HEK293T (cell line): ENCODE data around the gene DOK4.

ENCODE experiments used
- CTCF ChIA-PET: fragments of 350-600 bp; formaldehyde crosslinking; extraction: SDS; loops from one replicate; lab custom pipeline; 2021; ENCODE audit warnings: antibody characterized with exemption, inconsistent platforms; lab: Yijun Ruan, JAX
- POLR2A ChIA-PET: fragments of 350-600 bp; formaldehyde crosslinking; extraction: SDS; loops from one replicate; lab custom pipeline; 2020; ENCODE audit warnings: antibody characterized with exemption, inconsistent platforms; lab: Yijun Ruan, JAX
- DNase-seq: peaks from one replicate; pipeline ENCODE4 v3.0.0; 2012; ENCODE audit warnings: mixed read lengths; ENCODE audit errors: extremely low spot score
- ARNT ChIP-seq: fragments of 450-650 bp; IDR thresholded peaks from 2 replicates; pipeline ENCODE4 v1.6.1; 2017; ENCODE audit warnings: mild to moderate bottlenecking
- BHLHE40 ChIP-seq: fragments of 450-650 bp; IDR thresholded peaks from 2 replicates; pipeline ENCODE4 v1.6.1; 2016; ENCODE audit warnings: mild to moderate bottlenecking, moderate library complexity, borderline replicate concordance
- CTBP1 ChIP-seq: fragments of 450-650 bp; IDR thresholded peaks from 2 replicates; pipeline ENCODE4 v1.6.1; 2016; ENCODE audit warnings: borderline replicate concordance
- ELF4 ChIP-seq: fragments of 450-650 bp; IDR thresholded peaks from 2 replicates; pipeline ENCODE4 v1.6.1; 2017; ENCODE audit warnings: antibody characterized with exemption
- FOXA1 ChIP-seq: fragments of 450-650 bp; IDR thresholded peaks from 2 replicates; pipeline ENCODE4 v1.6.1; 2016; ENCODE audit warnings: mild to moderate bottlenecking
- FOXK2 ChIP-seq: fragments of 450-650 bp; IDR thresholded peaks from 2 replicates; pipeline ENCODE4 v1.6.1; 2016; ENCODE audit warnings: mild to moderate bottlenecking
- FOXM1 ChIP-seq: fragments of 450-650 bp; IDR thresholded peaks from 2 replicates; pipeline ENCODE4 v1.6.1; 2017; ENCODE audit warnings: mild to moderate bottlenecking, borderline replicate concordance
- HDGF ChIP-seq: fragments of 450-650 bp; IDR thresholded peaks from 2 replicates; pipeline ENCODE4 v1.6.1; 2017; ENCODE audit warnings: antibody characterized with exemption, borderline replicate concordance
- L3MBTL2 ChIP-seq: fragments of 450-650 bp; conservative IDR thresholded peaks from 2 replicates; pipeline ENCODE4 v1.6.1; 2016; ENCODE audit warnings: mild to moderate bottlenecking
- LEF1 ChIP-seq: fragments of 450-650 bp; IDR thresholded peaks from 2 replicates; pipeline ENCODE4 v1.6.1; 2017; ENCODE audit warnings: mild to moderate bottlenecking, borderline replicate concordance
- NFRKB ChIP-seq: fragments of 450-650 bp; IDR thresholded peaks from 2 replicates; pipeline ENCODE4 v1.6.1; 2016; ENCODE audit warnings: mild to moderate bottlenecking, moderate library complexity
- PKNOX1 ChIP-seq: fragments of 450-650 bp; IDR thresholded peaks from 2 replicates; pipeline ENCODE4 v1.6.1; 2016
- SP1 ChIP-seq: fragments of 450-650 bp; IDR thresholded peaks from 2 replicates; pipeline ENCODE4 v1.6.1; 2017
- SUZ12 ChIP-seq: fragments of 450-650 bp; IDR thresholded peaks from 2 replicates; pipeline ENCODE4 v1.6.1; 2016; ENCODE audit warnings: mild to moderate bottlenecking
- TARDBP ChIP-seq: fragments of 450-650 bp; IDR thresholded peaks from 2 replicates; pipeline ENCODE4 v1.6.1; 2016
- ZNF384 ChIP-seq: fragments of 450-650 bp; IDR thresholded peaks from 2 replicates; pipeline ENCODE4 v1.6.1; 2016

DOK4 gene

GRCh38 chr16:57473176-57473840 lies 13.0 kb downstream of the DOK4 start:
- CTCF ChIA-PET, result interaction anchor here (2.6 kb wide), 1 partner anchor 12 kb away, joined by 9 read pairs; the partner anchor contains the start of gene POLR2C
- POLR2A ChIA-PET, result interaction anchor here (1.6 kb wide), 1 partner anchor 24 kb away, joined by 4 read pairs; no protein-coding TSS in a partner anchor
- no peak for DNase-seq
- no peak for TF ChIP-seq ZNF384
- no peak for TF ChIP-seq LEF1

GRCh38 chr16:57472665-57473060 lies 13.6 kb downstream of the DOK4 start:
- POLR2A ChIA-PET, result interaction anchor here (1.6 to 2.0 kb wide), 3 partner anchors 10 to 26 kb away, joined by 4 to 7 read pairs (median 5); partner anchors contain the start of genes CIAPIN1, COQ9 and POLR2C
- CTCF ChIA-PET, result interaction anchor here (1.1 to 2.6 kb wide), 2 partner anchors 11 to 47 kb away, joined by 4 to 9 read pairs; partner anchors contain the start of gene POLR2C
- DNase-seq, result no peak
- no peak for TF ChIP-seq HDGF
- TF ChIP-seq ZNF384, result no peak
- TF ChIP-seq CTBP1, result no peak
- no peak for TF ChIP-seq L3MBTL2
- no peak for TF ChIP-seq TARDBP
- no peak for TF ChIP-seq FOXK2
- TF ChIP-seq SP1, result no peak
- no peak for TF ChIP-seq PKNOX1
- TF ChIP-seq NFRKB, result no peak
- TF ChIP-seq BHLHE40, result no peak
- no peak for TF ChIP-seq ARNT
- TF ChIP-seq SUZ12, result no peak
- no peak for TF ChIP-seq LEF1
- TF ChIP-seq FOXA1, result no peak
- TF ChIP-seq ELF4, result no peak
- TF ChIP-seq FOXM1, result no peak

- DNase-seq, result no peak
- TF ChIP-seq NFRKB, result no peak
- no peak for TF ChIP-seq BHLHE40
- TF ChIP-seq FOXA1, result no peak
- TF ChIP-seq L3MBTL2, result no peak
- ChIA-PET POLR2A (interaction anchor here (1.7 to 2.0 kb wide), 2 partner anchors 9 to 25 kb away, joined by 5 to 7 read pairs; partner anchors contain the start of genes CIAPIN1, COQ9 and POLR2C), CTCF (interaction anchor here (1.1 kb wide), 1 partner anchor 48 kb away, joined by 4 read pairs; no protein-coding TSS in a partner anchor)
Measured at GRCh38 chr16:57471852-57472664, 14.2 kb downstream of the DOK4 start.

GRCh38 chr16:57471209-57471608 lies 15.1 kb downstream of the DOK4 start:
- CTCF ChIA-PET, result interaction anchor here (1.1 kb wide), 1 partner anchor 49 kb away, joined by 4 read pairs; no protein-coding TSS in a partner anchor
- DNase-seq, result no peak
- no peak for TF ChIP-seq BHLHE40
- TF ChIP-seq NFRKB, result no peak
- no peak for TF ChIP-seq PKNOX1
- TF ChIP-seq ELF4, result no peak
- no peak for TF ChIP-seq FOXK2
- TF ChIP-seq SP1, result no peak
- TF ChIP-seq CTBP1, result no peak
- no peak for TF ChIP-seq LEF1
- no peak for TF ChIP-seq SUZ12
- no peak for TF ChIP-seq ZNF384
- TF ChIP-seq FOXM1, result no peak
- POLR2A ChIA-PET, result interaction anchor here (1.7 to 2.0 kb wide), 2 partner anchors 9 to 24 kb away, joined by 5 to 7 read pairs; partner anchors contain the start of genes CIAPIN1, COQ9 and POLR2C

GRCh38 chr16:57470711-57471110 lies 15.6 kb downstream of the DOK4 start:
- ChIA-PET CTCF (no interaction called here), POLR2A (interaction anchor here (1.7 to 2.0 kb wide), 2 partner anchors 8 to 24 kb away, joined by 5 to 7 read pairs; partner anchors contain the start of genes CIAPIN1, COQ9 and POLR2C)

More at GRCh38 chr16:57470711-57471110, 15.6 kb downstream of the DOK4 start:
- no peak for DNase-seq
- TF ChIP-seq FOXM1 (no peak), PKNOX1 (no peak), BHLHE40 (no peak)
